PC-9 (cell line): ENCODE results near the gene KLHL17.
A peak's percentile ranks its signal among the peaks of the same experiment; 100 is the strongest.

Experiments used
- EZH2 ChIP-seq: fragments of 200-600 bp; sonication (generic); IDR thresholded peaks from 2 replicates; pipeline ENCODE4 v1.8.0; 2017; ENCODE audit warnings: antibody characterized with exemption, low read depth
- TF ChIP-seq, protein P1 (sequence below): fragments of 200-600 bp; sonication (generic); conservative IDR thresholded peaks from 2 replicates; pipeline ENCODE4 v1.6.1; 2017; ENCODE audit warnings: mixed run types, antibody characterized with exemption, mild to moderate bottlenecking, moderate library complexity

DNA sequence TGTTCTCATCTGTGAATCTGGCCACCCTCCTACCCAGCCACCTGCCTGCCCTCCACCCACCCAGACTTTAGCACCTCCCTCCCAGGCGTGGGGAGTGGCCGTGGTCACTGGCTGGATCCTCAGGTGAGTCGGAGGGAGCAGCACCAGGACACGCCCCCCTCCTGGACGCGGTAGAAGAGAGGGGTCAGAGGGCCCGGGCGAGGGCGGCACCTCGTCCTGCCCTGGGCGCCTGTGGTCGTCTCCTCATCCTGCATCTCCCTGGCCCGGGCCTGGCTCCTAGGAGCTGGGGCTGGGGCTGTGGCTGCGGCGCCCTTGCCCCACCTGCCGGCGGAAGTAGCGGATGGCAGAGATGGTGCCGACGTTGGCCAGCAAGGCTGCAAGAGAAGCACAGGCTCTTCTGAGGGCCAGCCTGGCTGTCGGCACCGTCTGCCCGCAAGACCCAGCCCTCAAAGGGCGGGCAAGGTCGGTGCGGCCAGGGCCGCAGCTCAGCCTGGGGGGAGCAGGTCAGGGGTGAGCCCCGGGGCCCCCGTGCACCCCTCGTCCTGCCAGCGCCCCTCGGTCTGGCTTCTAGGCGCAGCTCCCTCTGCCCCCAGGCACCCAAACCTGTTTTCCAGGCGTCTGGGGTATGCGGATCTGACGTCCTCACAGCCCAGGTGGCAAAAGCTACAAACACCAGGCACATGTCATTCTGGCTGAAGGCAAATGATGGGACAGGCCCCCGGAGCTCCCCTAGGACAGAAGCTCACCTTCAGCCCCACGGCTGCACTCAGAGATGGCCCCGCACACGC, 15.7 kb downstream of the KLHL17 start:
- TF ChIP-seq, protein P1, sequence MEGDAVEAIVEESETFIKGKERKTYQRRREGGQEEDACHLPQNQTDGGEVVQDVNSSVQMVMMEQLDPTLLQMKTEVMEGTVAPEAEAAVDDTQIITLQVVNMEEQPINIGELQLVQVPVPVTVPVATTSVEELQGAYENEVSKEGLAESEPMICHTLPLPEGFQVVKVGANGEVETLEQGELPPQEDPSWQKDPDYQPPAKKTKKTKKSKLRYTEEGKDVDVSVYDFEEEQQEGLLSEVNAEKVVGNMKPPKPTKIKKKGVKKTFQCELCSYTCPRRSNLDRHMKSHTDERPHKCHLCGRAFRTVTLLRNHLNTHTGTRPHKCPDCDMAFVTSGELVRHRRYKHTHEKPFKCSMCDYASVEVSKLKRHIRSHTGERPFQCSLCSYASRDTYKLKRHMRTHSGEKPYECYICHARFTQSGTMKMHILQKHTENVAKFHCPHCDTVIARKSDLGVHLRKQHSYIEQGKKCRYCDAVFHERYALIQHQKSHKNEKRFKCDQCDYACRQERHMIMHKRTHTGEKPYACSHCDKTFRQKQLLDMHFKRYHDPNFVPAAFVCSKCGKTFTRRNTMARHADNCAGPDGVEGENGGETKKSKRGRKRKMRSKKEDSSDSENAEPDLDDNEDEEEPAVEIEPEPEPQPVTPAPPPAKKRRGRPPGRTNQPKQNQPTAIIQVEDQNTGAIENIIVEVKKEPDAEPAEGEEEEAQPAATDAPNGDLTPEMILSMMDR: peak; percentile 83
- TF ChIP-seq EZH2: no peak
